Brain microvascular endothelial cell (primary cell): ENCODE measurements around the gene TRIM38.
"Not testable (repeated sequence)": the region's sequence is repeated elsewhere in the genome, so short reads cannot be mapped to it uniquely, and the experiment has no call there.

Experiments used
- DNase-seq: peaks from one replicate; pipeline ENCODE4 v3.0.0-alpha.2; 2020
- H3K27ac ChIP-seq: fragments of 250-450 bp; sonication (Bioruptor Pico); 2 replicates; pipeline ENCODE4 v1.5.1; 2020; ENCODE audit warnings: mild to moderate bottlenecking, moderate library complexity
- H3K27me3 ChIP-seq: fragments of 250-450 bp; sonication (Bioruptor Pico); replicated peaks from 2 replicates; pipeline ENCODE4 v1.5.1; 2020; ENCODE audit warnings: mild to moderate bottlenecking
- H3K36me3 ChIP-seq: fragments of 250-450 bp; sonication (Bioruptor Pico); replicated peaks from 2 replicates; pipeline ENCODE4 v1.5.1; 2020; ENCODE audit warnings: mild to moderate bottlenecking
- H3K4me3 ChIP-seq: 2 replicates; pipeline ENCODE4 v1.5.1; 2011; ENCODE audit warnings: low read depth, mild to moderate bottlenecking, control low read depth, low read length, moderate library complexity
- CTCF ChIP-seq: IDR thresholded peaks from 2 replicates; pipeline ENCODE4 v1.5.1; 2011; ENCODE audit warnings: low read depth, mild to moderate bottlenecking, moderate library complexity, low read length, control low read depth, inconsistent platforms; ENCODE audit errors: missing control alignments
- in situ Hi-C: cut with HindIII; loops from 2 replicates; pipeline ENCODE4 v1.10.0; 2017; ENCODE audit warnings: low sequenced_read_pairs, low pct_ligation_motif_present

TRIM38 gene

GRCh38 chr6:25991785-25992412, 29.3 kb downstream of the TRIM38 start:
- in situ Hi-C loops, result no loop called here
- DNase-seq, result peak; percentile 46

GRCh38 chr6:25992413-25993340, 30.1 kb downstream of the TRIM38 start:
- Histone ChIP-seq H3K4me3 (peak overlapping the region; percentile 72), H3K27me3 (no peaks in the 10 kb centered on the region), H3K27ac (peak overlapping the region; percentile 74), H3K36me3 (no peaks in the 10 kb centered on the region)
- in situ Hi-C loops, result no loop called here
- peak; percentile 89 for DNase-seq
- peak; percentile 87 for TF ChIP-seq CTCF

More at GRCh38 chr6:25991785-25992412, 29.3 kb downstream of the TRIM38 start:
- Histone ChIP-seq H3K4me3 (peak overlapping the region; percentile 54), H3K27ac (peak overlapping the region; percentile 74), H3K36me3 (no peaks in the 10 kb centered on the region), H3K27me3 (no peaks in the 10 kb centered on the region)
- TF ChIP-seq CTCF, result no peak

GRCh38 chr6:25993341-25993684, 30.7 kb downstream of the TRIM38 start:
- H3K4me3 ChIP-seq, result peak overlapping the region; percentile 72
- H3K27me3 ChIP-seq, H3K36me3 ChIP-seq, DNase-seq, H3K27ac ChIP-seq, in situ Hi-C loops: not testable (repeated sequence)

- Histone ChIP-seq H3K36me3 (no peaks in the 10 kb centered on the region), H3K4me3 (no peak overlapping the region), H3K27ac (no peak overlapping the region), H3K27me3 (no peaks in the 10 kb centered on the region)
- in situ Hi-C loops, result no loop called here
- TF ChIP-seq CTCF, result no peak
- DNase-seq, result no peak
Measured at GRCh38 chr6:25995507-25995906, 32.9 kb downstream of the TRIM38 start.

GRCh38 chr6:25997921-25998320, 35.3 kb downstream of the TRIM38 start:
- Histone ChIP-seq H3K27me3 (no peaks in the 10 kb centered on the region), H3K4me3 (no peak overlapping the region), H3K27ac (no peak overlapping the region), H3K36me3 (no peaks in the 10 kb centered on the region)
- in situ Hi-C loops, result no loop called here
- no peak for TF ChIP-seq CTCF
- no peak for DNase-seq

GRCh38 chr6:25998379-25998778, 35.8 kb downstream of the TRIM38 start:
- no peak for TF ChIP-seq CTCF
- Histone ChIP-seq H3K27me3 (no peaks in the 10 kb centered on the region), H3K36me3 (no peaks in the 10 kb centered on the region), H3K4me3 (no peak overlapping the region), H3K27ac (no peak overlapping the region)
- in situ Hi-C loops, result no loop called here
- no peak for DNase-seq

GRCh38 chr6:25999225-25999624, 36.6 kb downstream of the TRIM38 start:
- H3K36me3 ChIP-seq, H3K4me3 ChIP-seq, in situ Hi-C loops, DNase-seq, H3K27me3 ChIP-seq, H3K27ac ChIP-seq: not testable (repeated sequence)
